GM19395 (cell line): ENCODE results near the gene BNC2.
"Not testable (repeated sequence)": the region's sequence is repeated elsewhere in the genome, so short reads cannot be mapped to it uniquely, and the experiment has no call there.

Source experiments
- ATAC-seq: cut with Tn5 transposase; IDR thresholded peaks from one replicate; pipeline ENCODE4 v1.9.1; 2021; ENCODE audit warnings: mild to moderate bottlenecking, moderate library complexity; ENCODE audit not compliant: unreplicated experiment

The BNC2 gene, protein sequence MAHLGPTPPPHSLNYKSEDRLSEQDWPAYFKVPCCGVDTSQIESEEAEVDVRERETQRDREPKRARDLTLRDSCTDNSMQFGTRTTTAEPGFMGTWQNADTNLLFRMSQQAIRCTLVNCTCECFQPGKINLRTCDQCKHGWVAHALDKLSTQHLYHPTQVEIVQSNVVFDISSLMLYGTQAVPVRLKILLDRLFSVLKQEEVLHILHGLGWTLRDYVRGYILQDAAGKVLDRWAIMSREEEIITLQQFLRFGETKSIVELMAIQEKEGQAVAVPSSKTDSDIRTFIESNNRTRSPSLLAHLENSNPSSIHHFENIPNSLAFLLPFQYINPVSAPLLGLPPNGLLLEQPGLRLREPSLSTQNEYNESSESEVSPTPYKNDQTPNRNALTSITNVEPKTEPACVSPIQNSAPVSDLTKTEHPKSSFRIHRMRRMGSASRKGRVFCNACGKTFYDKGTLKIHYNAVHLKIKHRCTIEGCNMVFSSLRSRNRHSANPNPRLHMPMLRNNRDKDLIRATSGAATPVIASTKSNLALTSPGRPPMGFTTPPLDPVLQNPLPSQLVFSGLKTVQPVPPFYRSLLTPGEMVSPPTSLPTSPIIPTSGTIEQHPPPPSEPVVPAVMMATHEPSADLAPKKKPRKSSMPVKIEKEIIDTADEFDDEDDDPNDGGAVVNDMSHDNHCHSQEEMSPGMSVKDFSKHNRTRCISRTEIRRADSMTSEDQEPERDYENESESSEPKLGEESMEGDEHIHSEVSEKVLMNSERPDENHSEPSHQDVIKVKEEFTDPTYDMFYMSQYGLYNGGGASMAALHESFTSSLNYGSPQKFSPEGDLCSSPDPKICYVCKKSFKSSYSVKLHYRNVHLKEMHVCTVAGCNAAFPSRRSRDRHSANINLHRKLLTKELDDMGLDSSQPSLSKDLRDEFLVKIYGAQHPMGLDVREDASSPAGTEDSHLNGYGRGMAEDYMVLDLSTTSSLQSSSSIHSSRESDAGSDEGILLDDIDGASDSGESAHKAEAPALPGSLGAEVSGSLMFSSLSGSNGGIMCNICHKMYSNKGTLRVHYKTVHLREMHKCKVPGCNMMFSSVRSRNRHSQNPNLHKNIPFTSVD

DNA sequence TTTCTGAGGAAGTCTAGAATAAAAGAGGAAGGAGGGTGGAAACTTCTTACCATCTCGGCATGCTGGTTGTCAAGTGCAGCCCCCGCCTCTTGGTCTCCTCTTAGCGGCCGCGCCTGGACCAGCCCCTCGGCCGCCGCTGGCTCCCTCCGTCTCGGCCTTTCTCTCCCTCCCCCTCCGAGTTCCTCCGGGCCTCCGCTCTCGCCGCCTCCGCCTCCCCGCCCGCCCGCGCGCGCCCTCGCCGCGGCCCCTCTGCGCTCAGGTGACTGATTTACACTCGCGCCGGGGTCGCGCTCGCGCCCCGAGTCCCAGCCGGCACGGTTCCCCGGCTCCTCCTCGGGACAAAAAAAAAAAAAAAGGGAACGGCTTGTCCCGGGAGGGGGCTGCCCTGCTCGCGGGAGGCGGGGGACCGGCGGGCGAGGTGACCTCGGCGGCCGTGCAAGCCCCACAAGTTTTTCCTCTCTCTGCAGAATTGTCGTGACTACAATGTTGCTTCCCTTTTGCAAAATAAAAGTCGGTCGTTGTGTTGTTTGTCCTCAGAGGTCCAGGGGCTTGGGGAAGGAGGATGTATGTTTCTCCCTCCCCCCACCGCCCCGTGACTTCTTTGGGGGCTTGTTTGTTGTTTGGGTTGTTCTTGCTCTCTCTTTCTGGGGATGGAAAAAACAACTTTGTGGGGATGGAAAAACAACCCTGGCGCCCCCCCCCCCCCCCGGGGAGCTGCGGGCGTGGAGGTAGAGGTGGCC is at the start of gene BNC2:
TSS of gene BNC2 (minus strand) at position 75 of the 740 bp plus-strand sequence. CDS start at position 53, 22 bp downstream.
- ATAC-seq: no peak

DNA sequence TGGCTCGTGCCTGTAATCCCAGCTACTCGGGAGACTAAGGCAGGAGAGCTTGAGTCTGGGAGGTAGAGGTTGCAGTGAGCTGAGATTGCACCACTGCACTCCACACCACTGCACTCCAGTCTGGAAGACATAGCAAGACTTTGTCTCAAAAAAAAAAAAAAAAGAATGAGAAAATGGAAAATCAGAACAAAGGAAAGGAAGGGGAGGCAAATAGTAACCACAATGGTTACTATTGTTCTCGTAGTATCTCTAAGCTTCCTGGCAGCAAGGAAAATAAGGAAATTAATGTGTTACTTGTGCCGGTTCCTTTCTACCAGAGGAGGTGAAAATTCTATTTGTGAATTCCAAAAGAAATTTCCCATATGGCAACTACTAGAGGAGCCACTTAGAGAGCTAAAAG is 48.5 kb upstream of the BNC2 start:
- ATAC-seq: no peak

DNA sequence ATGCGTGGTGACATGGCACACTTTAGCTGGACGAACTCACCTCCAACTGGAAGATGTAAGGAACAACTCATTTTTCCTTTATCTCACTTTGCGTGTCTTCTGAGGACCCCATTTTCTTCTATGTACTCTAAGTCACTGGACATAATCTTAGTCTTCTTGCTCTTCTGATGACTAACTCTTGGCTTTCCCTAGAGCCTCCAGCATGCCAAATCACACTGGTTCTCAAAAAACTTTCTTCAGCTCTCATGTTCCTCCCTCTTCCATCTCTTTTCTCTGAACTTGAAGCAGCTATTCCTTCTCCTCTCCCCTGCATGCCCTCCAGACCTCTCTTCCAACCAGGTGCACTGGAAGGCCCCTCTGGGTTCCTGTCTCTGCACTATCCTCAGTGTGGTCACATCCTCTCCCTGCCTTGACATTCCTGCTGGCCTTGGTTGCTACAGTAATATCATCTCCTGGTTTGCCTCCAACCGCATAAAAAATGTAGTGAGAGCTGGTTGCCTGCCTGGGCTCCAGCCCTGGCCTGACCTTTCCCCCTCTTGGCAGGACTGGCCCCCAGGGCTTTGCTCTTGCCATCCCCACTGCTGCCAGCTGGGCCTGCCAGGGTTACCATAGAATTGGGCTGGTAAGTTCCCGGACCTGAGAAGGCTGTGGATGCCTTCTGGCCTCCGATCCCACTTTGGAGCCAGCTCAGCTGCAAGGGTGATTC is 44.8 kb upstream of the BNC2 start:
- ATAC-seq: no peak

DNA sequence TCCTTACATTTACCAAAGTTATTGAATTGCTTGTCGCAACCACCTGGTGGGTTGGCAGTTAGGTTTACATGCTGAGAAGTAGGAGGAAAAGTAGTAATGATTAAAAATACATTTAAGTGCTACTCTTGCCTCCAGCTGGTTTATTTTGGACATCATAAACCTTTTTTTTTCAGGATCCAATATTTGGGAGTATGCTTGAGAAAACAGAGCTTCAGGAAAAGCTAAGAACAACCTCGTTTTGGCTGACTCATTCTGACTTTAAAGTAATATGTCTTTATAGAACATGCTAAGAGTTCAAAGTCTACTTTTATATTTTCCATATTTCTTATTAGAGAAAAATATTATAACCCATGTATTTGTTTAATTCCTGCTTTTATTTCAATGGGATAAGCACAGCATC is 41.7 kb upstream of the BNC2 start:
- no peak for ATAC-seq

DNA sequence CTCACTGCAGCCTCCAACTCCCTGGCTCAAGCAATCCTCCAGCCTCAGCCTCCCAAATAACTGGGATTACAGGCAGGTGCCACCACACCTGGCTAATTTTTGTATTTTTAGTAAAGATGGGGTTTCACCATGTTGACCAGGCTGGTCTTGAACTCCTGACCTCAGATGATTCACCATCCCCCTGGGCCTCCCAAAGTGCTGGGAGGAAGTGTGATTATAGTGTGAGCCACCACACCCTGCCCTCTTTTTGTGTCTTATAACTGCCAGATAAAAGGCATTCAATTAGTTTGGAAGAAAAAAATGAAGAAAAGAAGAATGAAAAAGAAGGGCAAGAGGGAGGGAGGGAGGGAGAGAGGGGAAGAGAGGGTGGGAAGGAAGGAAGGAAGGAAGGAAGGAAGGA is 37.7 kb upstream of the BNC2 start:
- ATAC-seq: not testable (repeated sequence)

DNA sequence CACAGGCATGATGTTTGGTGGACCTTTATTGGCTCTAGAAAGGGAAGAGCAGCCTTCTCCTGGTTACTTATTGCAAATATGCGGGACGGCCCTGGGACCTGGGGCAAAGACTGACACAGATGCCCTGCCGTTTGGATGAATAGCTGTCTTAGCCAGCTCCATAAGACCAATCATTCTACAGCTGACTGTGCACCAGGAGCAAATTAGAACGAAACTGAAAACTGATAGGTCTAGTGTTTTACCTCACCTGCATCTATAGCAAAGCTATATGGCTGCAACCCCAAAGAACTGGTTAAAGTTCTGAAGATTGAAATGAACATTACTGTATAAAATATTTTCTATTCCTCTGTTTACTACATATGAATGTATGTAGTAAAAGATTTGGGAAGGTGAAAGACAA is 34.2 kb upstream of the BNC2 start:
- no peak for ATAC-seq

DNA sequence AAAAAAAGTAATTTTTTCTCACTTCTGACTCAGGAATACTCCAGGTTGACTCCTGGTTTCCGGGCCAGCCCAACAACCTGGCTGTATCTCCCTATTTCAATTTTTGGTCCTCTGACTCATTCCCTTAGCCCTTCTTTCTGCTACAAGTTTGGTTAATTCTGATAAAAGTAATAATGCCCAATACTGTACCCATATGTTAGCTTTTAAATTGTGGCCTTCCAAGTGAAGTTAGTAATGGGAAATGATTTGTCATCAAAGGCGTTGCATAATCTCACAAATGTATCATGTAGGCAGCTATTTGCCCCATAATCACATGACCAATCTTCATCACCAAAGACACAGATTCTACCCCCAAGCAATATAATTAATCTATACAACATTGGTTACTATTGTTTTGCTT is 31.1 kb upstream of the BNC2 start:
- ATAC-seq: no peak

DNA sequence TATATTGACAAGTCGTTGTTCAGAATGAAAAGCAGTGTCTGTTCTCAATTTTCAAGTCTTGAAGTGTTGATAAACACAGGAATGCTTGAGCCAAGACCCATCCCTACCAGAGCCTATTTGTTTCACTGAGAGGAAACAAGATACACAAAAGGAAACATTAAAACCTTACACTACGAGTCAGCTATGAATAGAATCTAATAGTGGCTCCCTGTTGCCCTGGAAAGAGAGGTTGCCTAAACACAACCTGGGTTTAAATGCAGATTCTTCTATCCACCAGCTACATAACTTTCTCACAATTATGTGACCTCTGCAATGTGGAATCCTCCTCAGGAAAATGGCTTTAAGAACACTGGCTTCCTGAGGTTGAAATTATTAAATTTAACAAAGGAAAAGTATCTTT is 29.1 kb upstream of the BNC2 start:
- no peak for ATAC-seq

DNA sequence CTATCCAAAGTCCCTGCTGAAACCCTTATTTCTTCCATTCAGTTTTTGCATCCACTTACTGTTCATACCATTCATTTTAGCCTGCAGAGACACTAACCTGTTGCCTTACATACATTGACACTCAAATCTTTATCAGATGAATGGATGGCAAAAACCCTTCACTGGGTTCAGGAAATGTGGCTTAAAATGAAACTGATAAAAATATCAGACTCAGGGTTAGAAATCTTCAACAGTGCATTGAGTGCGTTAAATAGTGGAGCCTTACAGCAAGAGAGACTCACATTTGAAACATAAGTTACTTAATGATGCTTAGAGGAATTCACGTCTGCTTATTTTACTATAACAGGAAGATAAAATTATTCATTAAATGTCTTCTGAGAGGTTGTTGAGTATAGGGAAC is 28.0 kb upstream of the BNC2 start:
- ATAC-seq: no peak

DNA sequence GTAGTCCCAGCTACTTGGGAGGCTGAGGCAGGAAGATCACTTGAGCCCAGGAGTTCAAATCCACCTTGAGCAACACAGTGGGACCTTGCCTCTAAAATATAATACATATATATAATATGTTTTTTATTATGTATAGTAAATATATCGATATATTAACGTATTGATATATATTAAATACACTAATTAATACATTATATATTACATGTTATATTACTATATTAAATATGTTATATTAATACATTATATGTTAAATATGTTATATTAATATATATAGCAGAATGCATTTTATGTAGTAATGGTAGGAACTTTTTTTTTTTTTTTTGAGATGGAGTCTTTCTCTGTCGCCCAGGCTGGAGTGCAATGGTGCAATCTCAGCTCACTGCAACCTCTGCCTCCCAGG is 18.1 kb upstream of the BNC2 start:
- ATAC-seq: no peak

DNA sequence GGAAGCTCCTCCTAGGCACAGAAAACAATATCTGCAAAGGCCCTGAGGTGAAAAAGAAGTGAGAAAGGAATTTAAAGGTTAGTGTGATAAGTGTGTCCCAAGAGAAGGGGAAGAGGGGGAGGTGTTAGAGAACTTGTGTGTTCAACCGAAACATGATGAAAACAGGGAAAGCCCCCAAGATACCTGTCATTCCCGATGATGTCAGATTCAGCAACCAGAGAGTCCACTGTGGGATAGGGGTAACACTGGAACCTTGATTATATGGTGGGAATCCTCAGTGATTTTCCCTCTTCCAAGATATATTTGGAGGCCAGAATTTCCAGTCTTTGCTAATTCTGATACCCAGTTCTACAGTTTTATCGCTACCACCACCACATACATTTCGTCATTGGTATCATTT is 15.5 kb upstream of the BNC2 start:
- no peak for ATAC-seq

DNA sequence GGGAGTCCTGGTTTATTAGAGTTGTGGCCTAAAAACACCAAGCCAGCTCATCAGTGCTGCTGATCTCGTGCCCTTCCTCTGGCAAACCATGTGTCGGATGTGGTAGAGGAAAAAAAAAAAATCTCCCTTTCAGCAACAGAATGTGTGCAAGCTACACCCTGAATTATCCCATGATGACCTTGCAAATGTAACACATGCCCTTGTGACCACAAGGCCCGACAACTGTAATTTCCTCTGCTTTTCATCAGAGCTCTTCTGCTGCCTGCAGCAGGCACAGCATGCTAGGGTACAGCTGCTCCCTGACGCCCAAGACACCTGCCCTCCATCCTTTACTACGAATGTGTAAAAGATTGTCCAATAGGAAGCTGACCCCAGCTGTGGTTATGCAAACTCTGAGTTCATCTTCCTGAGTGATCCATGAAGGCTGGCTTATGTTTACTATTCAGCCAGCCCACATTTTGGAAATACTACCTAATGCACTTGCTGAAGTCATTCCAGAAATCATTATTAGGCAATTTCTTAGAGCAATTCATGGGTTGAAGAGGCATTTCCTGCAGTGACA is 14.6 kb upstream of the BNC2 start:
- no peak for ATAC-seq

DNA sequence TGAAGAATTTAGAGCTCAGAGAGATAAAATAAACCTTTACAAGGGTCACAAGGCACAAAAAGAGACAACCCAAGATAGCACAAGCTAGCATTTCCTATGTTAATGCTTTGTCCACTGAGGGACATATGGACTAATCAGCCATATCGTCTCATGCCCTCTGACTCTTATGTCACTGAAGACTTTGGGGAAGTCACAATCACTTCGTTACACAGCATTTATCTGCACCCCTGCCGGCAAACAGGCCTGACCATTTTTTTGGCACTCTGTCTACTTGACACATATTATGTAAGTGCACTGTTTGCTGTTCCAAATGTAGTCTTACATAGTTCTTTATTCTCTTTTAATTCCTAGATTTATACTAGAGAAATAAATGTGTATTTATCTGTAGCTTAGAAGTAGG is 13.9 kb upstream of the BNC2 start:
- ATAC-seq: no peak

DNA sequence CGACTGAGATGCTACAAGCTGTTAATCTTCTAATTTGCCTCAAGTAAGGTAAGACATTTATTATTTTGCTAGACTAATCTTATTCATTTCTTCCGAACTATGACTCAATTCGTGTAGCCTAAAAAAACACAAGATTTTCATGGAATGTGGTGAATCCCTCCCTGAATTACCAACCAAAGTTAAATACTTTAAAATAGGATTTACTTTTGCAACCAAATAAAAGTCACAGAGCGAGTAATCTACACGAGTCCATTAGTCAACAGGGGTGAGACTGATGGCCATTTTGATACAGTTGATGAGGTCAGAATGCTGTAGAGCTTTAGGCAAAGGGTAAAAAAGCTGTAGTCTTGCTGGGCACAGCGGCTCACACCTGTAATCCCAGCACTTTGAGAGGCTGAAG is 13.1 kb upstream of the BNC2 start:
- ATAC-seq: no peak

DNA sequence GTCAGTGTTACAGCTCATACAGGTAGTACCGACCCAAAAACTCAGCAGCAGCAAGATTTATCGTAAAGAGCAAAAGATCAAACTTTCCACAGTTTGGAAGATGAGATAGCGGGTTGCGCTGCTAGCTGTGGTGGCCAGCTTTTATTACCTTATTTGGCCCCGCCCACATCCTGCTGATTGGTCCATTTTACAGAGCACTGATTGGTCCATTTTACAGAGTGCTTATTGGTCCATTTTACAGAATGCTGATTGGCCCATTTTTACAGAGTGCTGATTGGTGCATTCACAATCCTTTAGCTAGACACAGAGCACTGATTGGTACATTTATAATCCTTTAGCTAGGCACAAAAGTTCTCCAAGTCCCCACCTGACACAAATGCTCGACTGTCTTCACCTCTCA is 12.0 kb upstream of the BNC2 start:
- not testable (repeated sequence) for ATAC-seq

DNA sequence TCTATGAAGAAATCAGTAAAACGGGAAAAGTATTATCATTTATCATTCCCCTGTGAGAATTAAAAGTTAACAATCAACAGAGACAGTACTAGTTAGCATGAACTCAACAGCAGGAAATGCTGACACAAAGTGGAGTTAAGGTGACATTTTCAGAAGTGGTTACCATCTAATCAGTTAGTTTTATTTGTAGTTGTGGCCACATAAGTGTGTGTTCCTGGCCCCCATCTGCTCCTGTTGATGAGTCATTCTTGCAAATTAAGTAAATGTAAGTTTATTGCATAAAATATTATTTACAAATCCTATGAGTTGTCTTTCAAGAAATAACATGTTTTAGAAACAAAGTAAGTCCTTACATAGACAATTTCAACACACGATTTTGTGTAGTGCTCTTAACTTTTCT is 8.9 kb upstream of the BNC2 start:
- ATAC-seq: no peak

DNA sequence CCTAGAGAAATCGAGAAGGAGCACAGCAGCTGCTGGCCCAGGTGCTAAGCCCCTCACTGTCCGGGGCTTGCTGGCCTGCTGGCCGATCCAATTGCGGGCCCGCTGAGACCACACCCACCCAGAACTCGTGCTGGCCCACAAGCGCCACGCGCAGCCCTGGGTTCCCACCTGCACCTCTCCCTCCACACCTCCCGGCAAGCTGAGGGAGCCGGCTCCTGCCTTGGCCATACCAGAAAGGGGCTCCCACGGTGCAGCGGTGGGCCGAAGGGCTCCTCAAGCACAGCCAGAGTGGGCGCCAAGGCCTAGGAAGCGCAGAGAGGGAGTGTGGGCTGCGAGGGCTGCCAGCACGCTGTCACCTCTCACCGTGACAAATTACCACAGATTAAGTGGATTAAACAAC is 6.8 kb upstream of the BNC2 start:
- ATAC-seq: no peak

DNA sequence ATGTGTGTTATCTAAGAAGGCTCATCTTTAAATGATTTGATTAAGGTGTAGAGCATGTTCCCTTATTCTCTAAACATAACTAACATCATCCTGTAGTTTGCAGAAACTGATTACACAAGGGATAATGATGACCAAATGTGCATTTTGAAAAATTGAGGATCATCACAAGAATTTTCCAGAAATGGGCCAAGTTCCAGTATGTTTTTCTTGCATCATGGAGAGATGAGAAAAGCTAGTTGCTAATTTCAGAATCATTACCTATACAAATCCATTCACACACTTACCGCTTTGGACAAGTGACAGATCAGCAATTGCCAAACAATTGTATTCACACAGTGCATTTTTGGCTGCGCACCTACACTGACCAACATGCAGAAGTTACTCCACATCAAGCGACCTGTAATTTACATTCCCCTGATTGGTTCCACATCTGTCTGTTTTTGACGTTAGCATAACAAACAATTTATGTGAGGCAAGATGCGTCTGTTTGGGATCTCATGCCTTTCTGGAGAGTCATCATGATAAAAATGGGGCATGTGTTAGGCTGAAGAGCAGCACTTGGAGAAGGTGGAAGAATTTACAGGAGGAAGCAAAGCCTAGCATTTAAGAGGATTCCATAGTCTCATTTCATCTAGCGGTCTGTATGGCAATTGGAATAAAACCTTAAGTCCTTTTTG is 2.8 kb upstream of the BNC2 start:
- no peak for ATAC-seq

DNA sequence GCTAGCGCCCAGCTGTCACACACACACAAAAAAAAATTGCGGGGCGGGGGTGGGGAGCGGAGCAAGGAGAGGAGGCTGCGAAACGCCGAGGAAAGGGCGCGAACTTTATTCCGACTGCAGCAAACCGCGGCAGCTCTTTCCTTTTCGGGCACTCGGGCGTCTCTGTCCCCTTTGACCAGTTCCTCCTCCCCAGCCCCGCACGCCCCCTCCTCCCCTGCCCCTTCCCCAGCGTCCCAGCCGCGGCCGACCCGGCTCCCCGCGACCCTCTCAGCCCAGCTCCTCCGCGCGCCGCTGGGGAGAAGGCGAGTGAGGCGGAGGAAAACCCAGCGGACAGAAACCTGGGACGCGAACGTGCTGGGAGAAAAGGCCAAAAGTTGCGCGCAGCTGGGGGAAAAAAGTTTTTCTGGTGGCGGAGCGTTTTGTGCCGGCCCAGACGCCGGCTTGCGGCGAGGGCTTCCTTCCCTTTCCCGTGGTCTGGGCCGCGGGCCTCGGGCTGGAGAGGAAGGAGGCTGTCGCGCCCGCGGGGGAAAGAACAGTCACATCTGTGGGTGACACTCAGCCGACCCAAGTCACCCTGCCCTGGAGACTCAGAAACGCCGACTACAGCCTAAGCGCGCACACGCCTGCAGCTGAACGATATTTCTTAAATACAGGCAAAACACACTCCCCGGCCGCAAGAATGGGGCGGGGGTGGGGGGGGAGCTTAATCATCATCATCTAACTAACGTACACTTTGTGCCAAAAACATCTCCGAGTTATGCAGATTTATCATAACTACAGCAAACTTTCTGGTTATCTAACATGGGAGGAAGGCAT is 1.1 kb upstream of the BNC2 start:
- ATAC-seq: no peak
